IMR-90 (cell line): ENCODE measurements around the gene TRAPPC3. TPM values are rescaled to one million over a fixed set of nuclear protein-coding genes. Genes with fewer than 3 reads are reported as not detected.

Source experiments
- ATAC-seq: fragments of 200-7000 bp; cut with Tn5 transposase; 2 replicates; pipeline ENCODE4 v1.9.1; 2020; ENCODE audit warnings: low read depth, mild to moderate bottlenecking, moderate library complexity
- BruUV-seq: library from RNA; stranded (reverse); fragments of 400-500 nt; replicated peaks from 2 replicates; lab custom pipeline; 2021; lab: Mats Ljungman, UMichigan
- CTCF ChIA-PET: fragments of 300-600 bp; formaldehyde crosslinking; extraction: SDS; loops from one replicate; lab custom pipeline; 2021; ENCODE audit warnings: antibody characterized with exemption; lab: Yijun Ruan, JAX
- POLR2A ChIA-PET: fragments of 300-600 bp; sonication (Branson Sonifier 250); formaldehyde crosslinking; loops from one replicate; lab custom pipeline; 2022; ENCODE audit warnings: antibody characterized with exemption; ENCODE audit not compliant: unreplicated experiment; lab: Charles Lee
- DNase-seq: peaks from one replicate; pipeline ENCODE4 v3.0.0; 2013
- H2AFZ ChIP-seq: replicated peaks from 2 replicates; pipeline ENCODE3; 2013; ENCODE audit warnings: low read length, mild to moderate bottlenecking; ENCODE audit not compliant: poor library complexity
- H2AK5ac ChIP-seq: 2 replicates; pipeline ENCODE4 v1.6.1; 2013; ENCODE audit warnings: low read depth, low read length, inconsistent platforms
- H2AK9ac ChIP-seq: replicated peaks from 2 replicates; pipeline ENCODE3; 2013; ENCODE audit warnings: mild to moderate bottlenecking, low read depth, low read length, moderate library complexity; ENCODE audit not compliant: poor library complexity
- H2BK120ac ChIP-seq: 2 replicates; pipeline ENCODE4 v1.6.1; 2013; ENCODE audit warnings: low read depth, low read length, inconsistent platforms
- H2BK15ac ChIP-seq: 3 replicates; pipeline ENCODE4 v1.6.1; 2013; ENCODE audit warnings: low read depth, low read length, inconsistent platforms
- H2BK20ac ChIP-seq: 2 replicates; pipeline ENCODE4 v1.6.1; 2013; ENCODE audit warnings: low read depth, mild to moderate bottlenecking, inconsistent platforms, low read length, moderate library complexity
- H2BK5ac ChIP-seq: 2 replicates; pipeline ENCODE4 v1.6.1; 2013; ENCODE audit warnings: mild to moderate bottlenecking, low read depth, low read length, inconsistent platforms; ENCODE audit not compliant: poor library complexity, severe bottlenecking
- H3K14ac ChIP-seq: replicated peaks from 2 replicates; pipeline ENCODE4 v1.6.1; 2013; ENCODE audit warnings: low read depth, low read length, inconsistent platforms
- H3K18ac ChIP-seq: 2 replicates; pipeline ENCODE4 v1.6.1; 2013; ENCODE audit warnings: low read depth, low read length, control low read depth
- H3K23ac ChIP-seq: 2 replicates; pipeline ENCODE4 v1.6.1; 2013; ENCODE audit warnings: low read depth, low read length, inconsistent platforms
- H3K27ac ChIP-seq: 2 replicates; pipeline ENCODE4 v1.5.1; 2013; ENCODE audit warnings: mild to moderate bottlenecking, control low read depth, low read length; ENCODE audit not compliant: insufficient read depth
- H3K27me3 ChIP-seq: 2 replicates; pipeline ENCODE4 v1.6.1; 2013; ENCODE audit warnings: low read length; ENCODE audit not compliant: control insufficient read depth, insufficient read depth
- H3K36me3 ChIP-seq: 2 replicates; pipeline ENCODE4 v1.6.1; 2013; ENCODE audit warnings: low read length, mixed read lengths; ENCODE audit not compliant: control insufficient read depth, insufficient read depth
- H3K4ac ChIP-seq: 2 replicates; pipeline ENCODE4 v1.6.1; 2013; ENCODE audit warnings: low read depth, low read length, inconsistent platforms
- H3K4me1 ChIP-seq: 2 replicates; pipeline ENCODE4 v1.6.1; 2013; ENCODE audit warnings: low read length, mixed read lengths; ENCODE audit not compliant: control insufficient read depth, insufficient read depth
- H3K4me2 ChIP-seq: 2 replicates; pipeline ENCODE4 v1.6.1; 2013; ENCODE audit warnings: low read depth, mild to moderate bottlenecking, control low read depth, low read length, moderate library complexity
- H3K4me3 ChIP-seq: 2 replicates; pipeline ENCODE4 v1.5.1; 2013; ENCODE audit warnings: low read depth, mild to moderate bottlenecking, control low read depth, low read length, moderate library complexity; ENCODE audit not compliant: insufficient read depth
- H3K56ac ChIP-seq: 2 replicates; pipeline ENCODE4 v1.6.1; 2013; ENCODE audit warnings: low read length, inconsistent platforms; ENCODE audit not compliant: insufficient read depth; ENCODE audit errors: extremely low read depth
- H3K79me1 ChIP-seq, 2 experiments: 2 replicates each; pipeline ENCODE4 v1.6.1; 2013; ENCODE audit warnings: low read length in 2 of 2, inconsistent platforms in 1 of 2, low read depth in 1 of 2
- H3K9ac ChIP-seq: 2 replicates; pipeline ENCODE4 v1.6.1; 2013; ENCODE audit warnings: low read depth, low read length, control low read depth
- H3K9me1 ChIP-seq: 2 replicates; pipeline ENCODE4 v1.6.1; 2013; ENCODE audit warnings: low read length, inconsistent platforms; ENCODE audit not compliant: insufficient read depth
- H3K9me3 ChIP-seq: 2 replicates; pipeline ENCODE4 v1.6.1; 2013; ENCODE audit warnings: low read length; ENCODE audit not compliant: control insufficient read depth, insufficient read depth
- H4K20me1 ChIP-seq: 2 replicates; pipeline ENCODE4 v1.6.1; 2013; ENCODE audit warnings: low read length, inconsistent platforms; ENCODE audit not compliant: insufficient read depth
- H4K5ac ChIP-seq: 2 replicates; pipeline ENCODE4 v1.6.1; 2013; ENCODE audit warnings: mild to moderate bottlenecking, low read depth, low read length, control low read depth
- H4K8ac ChIP-seq, 2 experiments: 2 replicates each; pipeline ENCODE4 v1.6.1; 2013; ENCODE audit warnings: low read depth in 2 of 2, low read length in 2 of 2, control low read depth in 1 of 2, inconsistent platforms in 1 of 2
- H4K91ac ChIP-seq: 2 replicates; pipeline ENCODE4 v1.6.1; 2013; ENCODE audit warnings: low read depth, low read length, inconsistent platforms; ENCODE audit not compliant: insufficient read depth
- BHLHE40 ChIP-seq: fragments of 150-350 bp; IDR thresholded peaks from 2 replicates; pipeline ENCODE4 v1.6.1; 2016; ENCODE audit warnings: mild to moderate bottlenecking, low read depth, low read length
- CEBPB ChIP-seq: IDR thresholded peaks from 2 replicates; pipeline ENCODE4 v1.6.1; 2012; ENCODE audit warnings: low read depth, low read length, improper control_type of control experiment
- CHD1 ChIP-seq: IDR thresholded peaks from 2 replicates; pipeline ENCODE4 v1.6.1; 2012; ENCODE audit warnings: low read depth, low read length, improper control_type of control experiment
- CTCF ChIP-seq: conservative IDR thresholded peaks from 2 replicates; pipeline ENCODE4 v1.5.1; 2012; ENCODE audit warnings: mild to moderate bottlenecking, low read depth, low read length, improper control_type of control experiment
- ELK1 ChIP-seq: fragments of 150-350 bp; IDR thresholded peaks from 2 replicates; pipeline ENCODE4 v1.6.1; 2016; ENCODE audit warnings: low read depth, mild to moderate bottlenecking, low read length, moderate library complexity, borderline replicate concordance
- FOS ChIP-seq: fragments of 150-350 bp; IDR thresholded peaks from 2 replicates; pipeline ENCODE4 v1.6.1; 2016; ENCODE audit warnings: low read depth, low read length
- MAFK ChIP-seq: IDR thresholded peaks from 2 replicates; pipeline ENCODE4 v1.6.1; 2012; ENCODE audit warnings: low read depth, low read length, improper control_type of control experiment
- MAZ ChIP-seq: IDR thresholded peaks from 2 replicates; pipeline ENCODE4 v1.6.1; 2012; ENCODE audit warnings: low read depth, mild to moderate bottlenecking, low read length, improper control_type of control experiment, moderate library complexity, borderline replicate concordance
- MXI1 ChIP-seq: IDR thresholded peaks from 2 replicates; pipeline ENCODE4 v1.6.1; 2012; ENCODE audit warnings: low read depth, mild to moderate bottlenecking, low read length, moderate library complexity, borderline replicate concordance
- POLR2A ChIP-seq: IDR thresholded peaks from 2 replicates; pipeline ENCODE4 v1.6.1; 2012; ENCODE audit warnings: mild to moderate bottlenecking, low read depth, low read length
- RAD21 ChIP-seq: IDR thresholded peaks from 2 replicates; pipeline ENCODE4 v1.6.1; 2012; ENCODE audit warnings: low read length, improper control_type of control experiment
- RCOR1 ChIP-seq: IDR thresholded peaks from 2 replicates; pipeline ENCODE4 v1.6.1; 2012; ENCODE audit warnings: mild to moderate bottlenecking, low read length, improper control_type of control experiment; ENCODE audit not compliant: insufficient replicate concordance
- RFX5 ChIP-seq: IDR thresholded peaks from 2 replicates; pipeline ENCODE4 v1.8.0; 2012; ENCODE audit warnings: low read depth, mild to moderate bottlenecking, low read length, moderate library complexity
- SMC3 ChIP-seq: fragments of 150-350 bp; IDR thresholded peaks from 2 replicates; pipeline ENCODE4 v1.6.1; 2016; ENCODE audit warnings: low read depth, mild to moderate bottlenecking, antibody characterized with exemption, low read length, moderate library complexity
- USF2 ChIP-seq: fragments of 150-350 bp; IDR thresholded peaks from 2 replicates; pipeline ENCODE4 v1.6.1; 2017; ENCODE audit warnings: mild to moderate bottlenecking, antibody characterized with exemption, low read length, low read depth
- WGBS, 2 experiments: methylation state at CpG; one replicate each; pipeline versions ENCODE4 v1.1.5 to v1.1.7; 2013; ENCODE audit warnings: missing lambda C conversion rate in 2 of 2; ENCODE audit not compliant: insufficient read length in 1 of 2; ENCODE audit errors: extremely low coverage in 2 of 2; 5-methylcytosine and 5-hydroxymethylcytosine counted together
- dilution Hi-C: fragments of 300-500 bp; cut with HindIII; formaldehyde crosslinking; loops from one replicate; pipeline ENCODE4 v1.14.3; 2018; ENCODE audit warnings: low sequenced_read_pairs; ENCODE audit not compliant: unreplicated experiment
- in situ Hi-C: fragments of 300-500 bp; cut with MboI; formaldehyde crosslinking; loops from 3 replicates; pipeline ENCODE4 v1.14.3; 2019; ENCODE audit warnings: low sequenced_read_pairs, inconsistent platforms, mixed read lengths
- intact Hi-C: fragments of 100-400 bp; cut with micrococcal nuclease; formaldehyde crosslinking; loops from 2 replicates; pipeline ENCODE4 v1.10.0; 2022
- polyA plus RNA-seq, 3 experiments: library from polyadenylated mRNA; depleted of rRNA; stranded (reverse); fragments of >200 nt; gene quantifications; 2 replicates each; pipeline ENCODE4 v1.2.3, GENCODE V29; 2012; ENCODE audit warnings: low replicate concordance in 1 of 3
- total RNA-seq: library from RNA; depleted of rRNA; stranded (reverse); fragments of >200 nt; gene quantifications from 2 replicates; pipeline ENCODE4 v1.2.3, GENCODE V29; 2012

TRAPPC3 gene
- total and polyA plus RNA-seq, 2 of the 4 experiments (the other 2 are of a cell fraction) = 76.0 to 77.8 TPM

GRCh38 chr1:36107394-36107793 is 41.9 kb downstream of the TRAPPC3 start:
- Histone ChIP-seq H4K20me1 (no peaks in the 10 kb centered on the region), H3K23ac (no peak overlapping the region), H3K18ac (no peak overlapping the region), H3K9ac (no peak overlapping the region), H3K9me1 (peaks cover 3% of the 10 kb centered on the region; the same call in 1 of the 2 replicates), H2AFZ (no peak overlapping the region), H3K4me1 (peaks cover 2% of the 10 kb centered on the region), H2BK20ac (no peak overlapping the region), H4K8ac (no peak overlapping the region), H3K27ac (no peak overlapping the region), H3K4ac (no peak overlapping the region), H3K14ac (no peak overlapping the region), H2AK9ac (no peak overlapping the region), H3K4me3 (no peak overlapping the region), H2BK120ac (no peak overlapping the region), H3K79me1 (no peaks in the 10 kb centered on the region), H3K27me3 (no peaks in the 10 kb centered on the region), H4K5ac (no peak overlapping the region), H3K4me2 (no peak overlapping the region), H4K91ac (no peak overlapping the region), H2BK15ac (no peak overlapping the region), H3K56ac (no peak overlapping the region), H2BK5ac (no peak overlapping the region), H3K36me3 (no peaks in the 10 kb centered on the region), H3K9me3 (no peaks in the 10 kb centered on the region), H2AK5ac (no peak overlapping the region)
- no TSS peak for BruUV-seq
- in situ Hi-C loops = loop anchor here (5.0 to 25.0 kb wide), 2 partner anchors 180 to 305 kb away; no protein-coding TSS in a partner anchor
- no peak for ATAC-seq
- TF ChIP-seq MXI1 (no peak), SMC3 (no peak), CEBPB (no peak), RAD21 (no peak), RCOR1 (no peak), USF2 (no peak), POLR2A (no peak), MAZ (no peak), MAFK (no peak), FOS (no peak), RFX5 (no peak), CHD1 (no peak), BHLHE40 (no peak), ELK1 (no peak), CTCF (no peak)
- POLR2A ChIA-PET = no interaction called here
- dilution Hi-C loops = no loop called here
- intact Hi-C loops = loop anchor here (10.0 kb wide), 1 partner anchor 107 kb away; no protein-coding TSS in a partner anchor
- CTCF ChIA-PET = interaction anchor here (1.8 kb wide), 1 partner anchor 27 kb away, joined by 6 read pairs; no protein-coding TSS in a partner anchor
- no peak for DNase-seq
- 100% methylated on average over 4 of the region's 9 CpGs; no CpG with 5 or more reads in 1 of the 2 experiments for WGBS, 2 experiments
